Measurements from ENCODE around the gene AMDHD2. TPM values are rescaled to one million over a fixed set of nuclear protein-coding genes. Genes with fewer than 3 reads are reported as not detected.

The AMDHD2 gene
- total and polyA plus RNA-seq, 4 donors: 7.5 to 25.3 (median 15.7) TPM

DNA sequence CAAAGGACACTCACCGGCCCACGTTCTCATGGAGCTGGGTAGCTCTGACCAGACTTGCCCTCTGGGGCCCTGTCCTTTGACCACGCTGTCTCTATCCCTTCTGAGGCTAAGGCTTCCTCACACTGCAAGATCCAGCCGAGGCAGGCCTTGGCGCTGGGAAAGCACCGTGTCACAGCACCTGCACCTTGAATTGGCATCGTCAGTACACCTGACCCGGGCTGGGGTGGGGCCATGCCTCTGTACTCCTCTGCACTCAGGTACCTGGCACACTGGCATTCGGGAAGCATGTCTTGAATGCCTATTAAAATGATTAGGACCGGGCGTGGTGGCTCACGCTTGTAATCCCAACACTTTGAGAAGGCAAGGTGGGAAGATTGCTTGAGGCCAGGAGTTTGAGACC is 39.2 kb upstream of the AMDHD2 start:
- Histone ChIP-seq H3K4me1 (ENCODE audit: control insufficient read depth in 4 of 4, insufficient read depth in 4 of 4, low read length in 3 of 4) (peaks cover 19 to 65% (median 44%) of the 10 kb centered on the region in 4 donors), H3K4me3 (ENCODE audit: low read depth in 1 of 3, low read length in 3 of 3) (no peak overlapping the region), H3K9me3 (ENCODE audit: control insufficient read depth in 4 of 4, low read length in 3 of 4) (no peaks in the 10 kb centered on the region), H3K27ac (ENCODE audit: low read depth in 1 of 2, low read length in 2 of 2) (no peak overlapping the region), H3K27me3 (ENCODE audit: control insufficient read depth in 4 of 4, insufficient read depth in 4 of 4, low read length in 3 of 4) (no peaks in the 10 kb centered on the region), H3K9ac (ENCODE audit: low read depth in 1 of 2, low read length in 2 of 2) (no peak overlapping the region), H3K36me3 (ENCODE audit: control insufficient read depth in 4 of 4, insufficient read depth in 3 of 4, low read depth in 1 of 4, low read length in 3 of 4) (no peaks in the 10 kb centered on the region)
- WGBS: 88% methylated on average over 12 of the region's 12 CpGs
- DNase-seq (ENCODE audit: low spot score): no peak
- TF ChIP-seq YY1 (IDR thresholded peaks at IDR 0.05) (no peak), GABPA (IDR thresholded peaks at IDR 0.05 in 1 of 2, conservative IDR thresholded peaks at IDR 0.05 in 1 of 2) (no peak), FOXA2 (IDR thresholded peaks at IDR 0.05) (no peak), EGR1 (IDR thresholded peaks at IDR 0.05; ENCODE audit: low read depth in 2 of 2) (no peak), JUND (IDR thresholded peaks at IDR 0.05) (no peak), FOXA1 (IDR thresholded peaks at IDR 0.05) (no peak), RAD21 (IDR thresholded peaks at IDR 0.05) (no peak), HNF4A (conservative IDR thresholded peaks at IDR 0.05) (no peak), NR2F2 (IDR thresholded peaks at IDR 0.05) (no peak), TAF1 (conservative IDR thresholded peaks at IDR 0.05) (no peak), HNF4G (IDR thresholded peaks at IDR 0.05) (no peak), SP1 (IDR thresholded peaks at IDR 0.05) (no peak), RXRA (IDR thresholded peaks at IDR 0.05) (no peak)
- TF ChIP-seq, protein P1, sequence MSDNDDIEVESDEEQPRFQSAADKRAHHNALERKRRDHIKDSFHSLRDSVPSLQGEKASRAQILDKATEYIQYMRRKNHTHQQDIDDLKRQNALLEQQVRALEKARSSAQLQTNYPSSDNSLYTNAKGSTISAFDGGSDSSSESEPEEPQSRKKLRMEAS (IDR thresholded peaks at IDR 0.05): no peak
- TF ChIP-seq, protein P2, sequence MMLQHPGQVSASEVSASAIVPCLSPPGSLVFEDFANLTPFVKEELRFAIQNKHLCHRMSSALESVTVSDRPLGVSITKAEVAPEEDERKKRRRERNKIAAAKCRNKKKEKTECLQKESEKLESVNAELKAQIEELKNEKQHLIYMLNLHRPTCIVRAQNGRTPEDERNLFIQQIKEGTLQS (IDR thresholded peaks at IDR 0.05): no peak
- TF ChIP-seq, protein P3, sequence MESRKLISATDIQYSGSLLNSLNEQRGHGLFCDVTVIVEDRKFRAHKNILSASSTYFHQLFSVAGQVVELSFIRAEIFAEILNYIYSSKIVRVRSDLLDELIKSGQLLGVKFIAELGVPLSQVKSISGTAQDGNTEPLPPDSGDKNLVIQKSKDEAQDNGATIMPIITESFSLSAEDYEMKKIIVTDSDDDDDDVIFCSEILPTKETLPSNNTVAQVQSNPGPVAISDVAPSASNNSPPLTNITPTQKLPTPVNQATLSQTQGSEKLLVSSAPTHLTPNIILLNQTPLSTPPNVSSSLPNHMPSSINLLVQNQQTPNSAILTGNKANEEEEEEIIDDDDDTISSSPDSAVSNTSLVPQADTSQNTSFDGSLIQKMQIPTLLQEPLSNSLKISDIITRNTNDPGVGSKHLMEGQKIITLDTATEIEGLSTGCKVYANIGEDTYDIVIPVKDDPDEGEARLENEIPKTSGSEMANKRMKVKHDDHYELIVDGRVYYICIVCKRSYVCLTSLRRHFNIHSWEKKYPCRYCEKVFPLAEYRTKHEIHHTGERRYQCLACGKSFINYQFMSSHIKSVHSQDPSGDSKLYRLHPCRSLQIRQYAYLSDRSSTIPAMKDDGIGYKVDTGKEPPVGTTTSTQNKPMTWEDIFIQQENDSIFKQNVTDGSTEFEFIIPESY (IDR thresholded peaks at IDR 0.05): no peak
- TF ChIP-seq, protein P4, sequence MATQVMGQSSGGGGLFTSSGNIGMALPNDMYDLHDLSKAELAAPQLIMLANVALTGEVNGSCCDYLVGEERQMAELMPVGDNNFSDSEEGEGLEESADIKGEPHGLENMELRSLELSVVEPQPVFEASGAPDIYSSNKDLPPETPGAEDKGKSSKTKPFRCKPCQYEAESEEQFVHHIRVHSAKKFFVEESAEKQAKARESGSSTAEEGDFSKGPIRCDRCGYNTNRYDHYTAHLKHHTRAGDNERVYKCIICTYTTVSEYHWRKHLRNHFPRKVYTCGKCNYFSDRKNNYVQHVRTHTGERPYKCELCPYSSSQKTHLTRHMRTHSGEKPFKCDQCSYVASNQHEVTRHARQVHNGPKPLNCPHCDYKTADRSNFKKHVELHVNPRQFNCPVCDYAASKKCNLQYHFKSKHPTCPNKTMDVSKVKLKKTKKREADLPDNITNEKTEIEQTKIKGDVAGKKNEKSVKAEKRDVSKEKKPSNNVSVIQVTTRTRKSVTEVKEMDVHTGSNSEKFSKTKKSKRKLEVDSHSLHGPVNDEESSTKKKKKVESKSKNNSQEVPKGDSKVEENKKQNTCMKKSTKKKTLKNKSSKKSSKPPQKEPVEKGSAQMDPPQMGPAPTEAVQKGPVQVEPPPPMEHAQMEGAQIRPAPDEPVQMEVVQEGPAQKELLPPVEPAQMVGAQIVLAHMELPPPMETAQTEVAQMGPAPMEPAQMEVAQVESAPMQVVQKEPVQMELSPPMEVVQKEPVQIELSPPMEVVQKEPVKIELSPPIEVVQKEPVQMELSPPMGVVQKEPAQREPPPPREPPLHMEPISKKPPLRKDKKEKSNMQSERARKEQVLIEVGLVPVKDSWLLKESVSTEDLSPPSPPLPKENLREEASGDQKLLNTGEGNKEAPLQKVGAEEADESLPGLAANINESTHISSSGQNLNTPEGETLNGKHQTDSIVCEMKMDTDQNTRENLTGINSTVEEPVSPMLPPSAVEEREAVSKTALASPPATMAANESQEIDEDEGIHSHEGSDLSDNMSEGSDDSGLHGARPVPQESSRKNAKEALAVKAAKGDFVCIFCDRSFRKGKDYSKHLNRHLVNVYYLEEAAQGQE (IDR thresholded peaks at IDR 0.05): no peak
- TF ChIP-seq, protein P5, sequence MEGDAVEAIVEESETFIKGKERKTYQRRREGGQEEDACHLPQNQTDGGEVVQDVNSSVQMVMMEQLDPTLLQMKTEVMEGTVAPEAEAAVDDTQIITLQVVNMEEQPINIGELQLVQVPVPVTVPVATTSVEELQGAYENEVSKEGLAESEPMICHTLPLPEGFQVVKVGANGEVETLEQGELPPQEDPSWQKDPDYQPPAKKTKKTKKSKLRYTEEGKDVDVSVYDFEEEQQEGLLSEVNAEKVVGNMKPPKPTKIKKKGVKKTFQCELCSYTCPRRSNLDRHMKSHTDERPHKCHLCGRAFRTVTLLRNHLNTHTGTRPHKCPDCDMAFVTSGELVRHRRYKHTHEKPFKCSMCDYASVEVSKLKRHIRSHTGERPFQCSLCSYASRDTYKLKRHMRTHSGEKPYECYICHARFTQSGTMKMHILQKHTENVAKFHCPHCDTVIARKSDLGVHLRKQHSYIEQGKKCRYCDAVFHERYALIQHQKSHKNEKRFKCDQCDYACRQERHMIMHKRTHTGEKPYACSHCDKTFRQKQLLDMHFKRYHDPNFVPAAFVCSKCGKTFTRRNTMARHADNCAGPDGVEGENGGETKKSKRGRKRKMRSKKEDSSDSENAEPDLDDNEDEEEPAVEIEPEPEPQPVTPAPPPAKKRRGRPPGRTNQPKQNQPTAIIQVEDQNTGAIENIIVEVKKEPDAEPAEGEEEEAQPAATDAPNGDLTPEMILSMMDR (IDR thresholded peaks at IDR 0.05; ENCODE audit: low read depth, low read length, missing input control): no peak

Data from liver (tissue), 9 donors.